WERI-Rb-1 (cell line): ENCODE measurements around the gene SUN5.
A peak's percentile ranks its signal among the peaks of the same experiment; 100 is the strongest.

Experiments
- DNase-seq: peaks from one replicate; pipeline ENCODE4 v3.0.0-alpha.2; 2020
- H3K27ac ChIP-seq: fragments of 250-450 bp; sonication (Bioruptor Pico); 2 replicates; pipeline ENCODE4 v1.5.1; 2020; ENCODE audit warnings: mild to moderate bottlenecking, moderate library complexity
- H3K27me3 ChIP-seq: fragments of 250-450 bp; sonication (Bioruptor Pico); 2 replicates; pipeline ENCODE4 v1.5.1; 2021; ENCODE audit warnings: mild to moderate bottlenecking, low read depth, moderate library complexity; ENCODE audit not compliant: insufficient read depth, severe bottlenecking
- H3K36me3 ChIP-seq: fragments of 250-450 bp; sonication (Bioruptor Pico); 2 replicates; pipeline ENCODE4 v1.5.1; 2020; ENCODE audit warnings: mild to moderate bottlenecking, moderate library complexity
- H3K4me3 ChIP-seq: 2 replicates; pipeline ENCODE4 v1.5.1; 2011; ENCODE audit warnings: low read depth, mild to moderate bottlenecking, control low read depth, low read length
- H3K9me3 ChIP-seq: fragments of 250-450 bp; sonication (Bioruptor Pico); 2 replicates; pipeline ENCODE4 v1.5.1; 2021; ENCODE audit warnings: mild to moderate bottlenecking, moderate library complexity; ENCODE audit not compliant: severe bottlenecking
- CTCF ChIP-seq: IDR thresholded peaks from 2 replicates; pipeline ENCODE4 v1.5.1; 2011; ENCODE audit warnings: low read depth, mild to moderate bottlenecking, control low read depth, inconsistent platforms, low read length

The SUN5 gene

GRCh38 chr20:33008336-33009213 lies 4.3 kb upstream of the SUN5 start:
- H3K4me3 ChIP-seq: no peak overlapping the region
- no peak for DNase-seq
- H3K27me3 ChIP-seq: no peaks in the 10 kb centered on the region
- no peak overlapping the region for H3K27ac ChIP-seq
- peaks cover 5% of the 10 kb centered on the region for H3K9me3 ChIP-seq
- H3K36me3 ChIP-seq: no peaks in the 10 kb centered on the region
- TF ChIP-seq CTCF: no peak

GRCh38 chr20:33007376-33008335 lies 3.4 kb upstream of the SUN5 start, which contains the start of gene BPIFB2:
BPIFB2 (plus strand) TSS chr20:33007704; CDS start chr20:33008575, 871 bp downstream.
- Histone ChIP-seq H3K9me3 (peaks cover 5% of the 10 kb centered on the region), H3K27me3 (no peaks in the 10 kb centered on the region), H3K36me3 (no peaks in the 10 kb centered on the region), H3K27ac (no peak within 1 kb of the TSS), H3K4me3 (no peak within 1 kb of the TSS)
- no peak for DNase-seq
- TF ChIP-seq CTCF: no peak

- Histone ChIP-seq H3K27ac (no peak overlapping the region), H3K27me3 (no peaks in the 10 kb centered on the region), H3K4me3 (no peak overlapping the region), H3K36me3 (no peaks in the 10 kb centered on the region), H3K9me3 (peaks cover 5% of the 10 kb centered on the region)
- no peak for TF ChIP-seq CTCF
- no peak for DNase-seq
Observed at GRCh38 chr20:33006776-33007375, 2.6 kb upstream of the SUN5 start.

GRCh38 chr20:33005908-33006775 lies 1.9 kb upstream of the SUN5 start:
- no peaks in the 10 kb centered on the region for H3K36me3 ChIP-seq
- H3K27me3 ChIP-seq: no peaks in the 10 kb centered on the region
- DNase-seq: no peak
- H3K4me3 ChIP-seq: no peak overlapping the region
- no peak for TF ChIP-seq CTCF
- no peak overlapping the region for H3K27ac ChIP-seq
- peaks cover 5% of the 10 kb centered on the region for H3K9me3 ChIP-seq

- peak; percentile 54 for TF ChIP-seq CTCF
- no peaks in the 10 kb centered on the region for H3K27me3 ChIP-seq
- no peaks in the 10 kb centered on the region for H3K36me3 ChIP-seq
- H3K9me3 ChIP-seq: peaks cover 5% of the 10 kb centered on the region
- DNase-seq: no peak
- no peak overlapping the region for H3K27ac ChIP-seq
- no peak overlapping the region for H3K4me3 ChIP-seq
Observed at GRCh38 chr20:33005132-33005566, 916 bp upstream of the SUN5 start.
